Measurements from ENCODE around the gene UNCX. TPM values are rescaled to one million over a fixed set of nuclear protein-coding genes. Genes with fewer than 3 reads are reported as not detected.

Gene UNCX
- total and polyA plus RNA-seq, 9 of the 15 experiments (the other 6 are each of a cell fraction or from before 2014, with no cell fraction given) = not detected

DNA sequence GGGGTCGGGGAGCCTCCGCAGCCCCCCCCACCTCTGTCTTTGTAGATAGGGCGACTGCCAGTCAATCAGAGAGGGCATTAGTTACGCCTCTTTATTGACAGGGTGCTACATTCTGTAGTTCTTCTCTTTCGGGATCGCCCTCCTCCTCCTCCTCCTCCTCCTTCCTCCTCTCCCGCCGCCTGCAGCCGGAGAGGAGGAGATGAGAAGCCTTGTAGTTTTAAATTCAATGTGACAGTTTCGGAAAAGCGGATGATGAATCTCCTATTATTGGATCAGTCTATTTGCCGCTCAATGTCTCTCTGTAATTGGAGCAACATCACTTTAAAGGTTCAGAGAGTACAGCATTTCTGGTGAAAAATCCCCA, 587 bp upstream of the UNCX start:
- Histone ChIP-seq H3K9me3 (replicated peaks; ENCODE audit: control insufficient read depth, insufficient read depth, low read depth, low read length) (no peaks in the 10 kb centered on the region), H2AFZ (ENCODE audit: low read depth, low read length) (no peak overlapping the region), H3K9ac (ENCODE audit: insufficient read depth in 1 of 2, low read depth in 2 of 2, low read length in 2 of 2) (no peak overlapping the region), H3K27ac (ENCODE audit: extremely low read depth, low read depth, low read length) (no peak overlapping the region), H3K4me2 (ENCODE audit: insufficient read depth, low read length) (no peak overlapping the region), H3K9me1 (ENCODE audit: control insufficient read depth, insufficient read depth, low read length) (no peaks in the 10 kb centered on the region), H4K20me1 (replicated peaks; ENCODE audit: control insufficient read depth, insufficient read depth, low read length) (0 out of 2 replicates have a peak, but pooled peaks cover 13% of the 10 kb centered on the region), H3K4me3 (no peak overlapping the region), H3K4me1 (replicated peaks in 1 of 2; ENCODE audit: control insufficient read depth in 2 of 2, insufficient read depth in 2 of 2, low read length in 2 of 2) (peaks cover 0 to 26% of the 10 kb centered on the region in 2 experiments; a peak in 2 of 5 replicates), H3K36me3 (ENCODE audit: control insufficient read depth, insufficient read depth, low read length) (no peaks in the 10 kb centered on the region), H3K27me3 (ENCODE audit: control insufficient read depth in 2 of 2, insufficient read depth in 2 of 2, low read length in 2 of 2) (peaks cover 38 to 56% of the 10 kb centered on the region in 2 experiments), H3K79me2 (ENCODE audit: control insufficient read depth, insufficient read depth, low read length) (no peaks in the 10 kb centered on the region)
- TF ChIP-seq, protein P1, sequence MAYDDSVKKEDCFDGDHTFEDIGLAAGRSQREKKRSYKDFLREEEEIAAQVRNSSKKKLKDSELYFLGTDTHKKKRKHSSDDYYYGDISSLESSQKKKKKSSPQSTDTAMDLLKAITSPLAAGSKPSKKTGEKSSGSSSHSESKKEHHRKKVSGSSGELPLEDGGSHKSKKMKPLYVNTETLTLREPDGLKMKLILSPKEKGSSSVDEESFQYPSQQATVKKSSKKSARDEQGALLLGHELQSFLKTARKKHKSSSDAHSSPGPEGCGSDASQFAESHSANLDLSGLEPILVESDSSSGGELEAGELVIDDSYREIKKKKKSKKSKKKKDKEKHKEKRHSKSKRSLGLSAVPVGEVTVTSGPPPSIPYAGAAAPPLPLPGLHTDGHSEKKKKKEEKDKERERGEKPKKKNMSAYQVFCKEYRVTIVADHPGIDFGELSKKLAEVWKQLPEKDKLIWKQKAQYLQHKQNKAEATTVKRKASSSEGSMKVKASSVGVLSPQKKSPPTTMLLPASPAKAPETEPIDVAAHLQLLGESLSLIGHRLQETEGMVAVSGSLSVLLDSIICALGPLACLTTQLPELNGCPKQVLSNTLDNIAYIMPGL (CRISPR knock-in tag; IDR thresholded peaks at IDR 0.05) = no peak
- TF ChIP-seq EWSR1 (IDR thresholded peaks at IDR 0.05; ENCODE audit: borderline replicate concordance, low read depth, partially characterized antibody) (no peak), TBP (optimal IDR thresholded peaks at IDR 0.05; ENCODE audit: low read depth, low read length) (no peak), BHLHE40 (IDR thresholded peaks at IDR 0.05; ENCODE audit: low read length) (no peak), ZNF589 (CRISPR knock-in tag; IDR thresholded peaks at IDR 0.05; ENCODE audit: low read depth) (no peak), ZNF174 (CRISPR knock-in tag; IDR thresholded peaks at IDR 0.05) (no peak), CHCHD3 (CRISPR knock-in tag; IDR thresholded peaks at IDR 0.05) (no peak), ZEB2 (IDR thresholded peaks at IDR 0.05) (no peak), TAF1 (IDR thresholded peaks at IDR 0.05; ENCODE audit: control insufficient read depth, extremely low read depth, insufficient read depth, low read length, severe bottlenecking) (no peak), ZNF668 (CRISPR knock-in tag; IDR thresholded peaks at IDR 0.05) (no peak), NR1H2 (CRISPR knock-in tag; IDR thresholded peaks at IDR 0.05) (no peak)
- TF ChIP-seq, protein P2, sequence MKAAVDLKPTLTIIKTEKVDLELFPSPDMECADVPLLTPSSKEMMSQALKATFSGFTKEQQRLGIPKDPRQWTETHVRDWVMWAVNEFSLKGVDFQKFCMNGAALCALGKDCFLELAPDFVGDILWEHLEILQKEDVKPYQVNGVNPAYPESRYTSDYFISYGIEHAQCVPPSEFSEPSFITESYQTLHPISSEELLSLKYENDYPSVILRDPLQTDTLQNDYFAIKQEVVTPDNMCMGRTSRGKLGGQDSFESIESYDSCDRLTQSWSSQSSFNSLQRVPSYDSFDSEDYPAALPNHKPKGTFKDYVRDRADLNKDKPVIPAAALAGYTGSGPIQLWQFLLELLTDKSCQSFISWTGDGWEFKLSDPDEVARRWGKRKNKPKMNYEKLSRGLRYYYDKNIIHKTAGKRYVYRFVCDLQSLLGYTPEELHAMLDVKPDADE (conservative IDR thresholded peaks at IDR 0.05; ENCODE audit: control insufficient read depth, low read depth, low read length) = no peak
- TF ChIP-seq, protein P3, sequence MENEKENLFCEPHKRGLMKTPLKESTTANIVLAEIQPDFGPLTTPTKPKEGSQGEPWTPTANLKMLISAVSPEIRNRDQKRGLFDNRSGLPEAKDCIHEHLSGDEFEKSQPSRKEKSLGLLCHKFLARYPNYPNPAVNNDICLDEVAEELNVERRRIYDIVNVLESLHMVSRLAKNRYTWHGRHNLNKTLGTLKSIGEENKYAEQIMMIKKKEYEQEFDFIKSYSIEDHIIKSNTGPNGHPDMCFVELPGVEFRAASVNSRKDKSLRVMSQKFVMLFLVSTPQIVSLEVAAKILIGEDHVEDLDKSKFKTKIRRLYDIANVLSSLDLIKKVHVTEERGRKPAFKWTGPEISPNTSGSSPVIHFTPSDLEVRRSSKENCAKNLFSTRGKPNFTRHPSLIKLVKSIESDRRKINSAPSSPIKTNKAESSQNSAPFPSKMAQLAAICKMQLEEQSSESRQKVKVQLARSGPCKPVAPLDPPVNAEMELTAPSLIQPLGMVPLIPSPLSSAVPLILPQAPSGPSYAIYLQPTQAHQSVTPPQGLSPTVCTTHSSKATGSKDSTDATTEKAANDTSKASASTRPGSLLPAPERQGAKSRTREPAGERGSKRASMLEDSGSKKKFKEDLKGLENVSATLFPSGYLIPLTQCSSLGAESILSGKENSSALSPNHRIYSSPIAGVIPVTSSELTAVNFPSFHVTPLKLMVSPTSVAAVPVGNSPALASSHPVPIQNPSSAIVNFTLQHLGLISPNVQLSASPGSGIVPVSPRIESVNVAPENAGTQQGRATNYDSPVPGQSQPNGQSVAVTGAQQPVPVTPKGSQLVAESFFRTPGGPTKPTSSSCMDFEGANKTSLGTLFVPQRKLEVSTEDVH (IDR thresholded peaks at IDR 0.05; ENCODE audit: low read depth, partially characterized antibody) = no peak
- TF ChIP-seq, protein P4, sequence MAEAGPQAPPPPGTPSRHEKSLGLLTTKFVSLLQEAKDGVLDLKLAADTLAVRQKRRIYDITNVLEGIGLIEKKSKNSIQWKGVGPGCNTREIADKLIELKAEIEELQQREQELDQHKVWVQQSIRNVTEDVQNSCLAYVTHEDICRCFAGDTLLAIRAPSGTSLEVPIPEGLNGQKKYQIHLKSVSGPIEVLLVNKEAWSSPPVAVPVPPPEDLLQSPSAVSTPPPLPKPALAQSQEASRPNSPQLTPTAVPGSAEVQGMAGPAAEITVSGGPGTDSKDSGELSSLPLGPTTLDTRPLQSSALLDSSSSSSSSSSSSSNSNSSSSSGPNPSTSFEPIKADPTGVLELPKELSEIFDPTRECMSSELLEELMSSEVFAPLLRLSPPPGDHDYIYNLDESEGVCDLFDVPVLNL (CRISPR knock-in tag; IDR thresholded peaks at IDR 0.05; ENCODE audit: low read depth) = no peak
- TF ChIP-seq, protein P5, sequence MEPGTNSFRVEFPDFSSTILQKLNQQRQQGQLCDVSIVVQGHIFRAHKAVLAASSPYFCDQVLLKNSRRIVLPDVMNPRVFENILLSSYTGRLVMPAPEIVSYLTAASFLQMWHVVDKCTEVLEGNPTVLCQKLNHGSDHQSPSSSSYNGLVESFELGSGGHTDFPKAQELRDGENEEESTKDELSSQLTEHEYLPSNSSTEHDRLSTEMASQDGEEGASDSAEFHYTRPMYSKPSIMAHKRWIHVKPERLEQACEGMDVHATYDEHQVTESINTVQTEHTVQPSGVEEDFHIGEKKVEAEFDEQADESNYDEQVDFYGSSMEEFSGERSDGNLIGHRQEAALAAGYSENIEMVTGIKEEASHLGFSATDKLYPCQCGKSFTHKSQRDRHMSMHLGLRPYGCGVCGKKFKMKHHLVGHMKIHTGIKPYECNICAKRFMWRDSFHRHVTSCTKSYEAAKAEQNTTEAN (CRISPR knock-in tag; IDR thresholded peaks at IDR 0.05) = no peak
- WGBS (ENCODE audit: insufficient coverage, low coverage, missing lambda C conversion rate) = 8% methylated on average over 9 of the region's 12 CpGs
- ATAC-seq (no peak), FAIRE-seq (no peak), DNase-seq (ENCODE audit: extremely low read depth in 1 of 4, low spot score in 3 of 4) (no peak)
- no TSS peak for BruUV-seq (replicated peaks)
- in situ Hi-C loops (cut with MboI) (no loop called here), intact Hi-C loops (cut with micrococcal nuclease) (no loop called here)
- ChIA-PET POLR2A (no interaction called here), CTCF (ENCODE audit: low intra/inter-chr PET ratio) (no interaction called here)
